GM23338 (cell line): Measurements from ENCODE around the gene SETD4. TPM values are rescaled to one million over a fixed set of nuclear protein-coding genes. Genes with fewer than 3 reads are reported as not detected.

Source experiments
- ATAC-seq: fragments of 200-7000 bp; cut with Tn5 transposase; 3 replicates; pipeline ENCODE4 v1.9.1; 2020
- DNase-seq: peaks from one replicate; pipeline ENCODE4 v3.0.0-alpha.2; 2015; ENCODE audit warnings: low spot score
- H2AFZ ChIP-seq: fragments of 200-600 bp; sonication (generic); 2 replicates; pipeline ENCODE4 v1.8.0; 2016; ENCODE audit warnings: antibody characterized with exemption, mild to moderate bottlenecking, moderate library complexity
- H3F3A ChIP-seq: fragments of 200-600 bp; sonication (generic); replicated peaks from 2 replicates; pipeline ENCODE4 v1.8.0; 2017; ENCODE audit warnings: antibody characterized with exemption, mixed run types, low read depth
- H3K27ac ChIP-seq: fragments of 200-600 bp; sonication (generic); 2 replicates; pipeline ENCODE4 v1.6.1; 2016; ENCODE audit warnings: low read depth
- H3K27me3 ChIP-seq: fragments of 200-600 bp; sonication (generic); 2 replicates; pipeline ENCODE4 v1.8.0; 2016; ENCODE audit warnings: mild to moderate bottlenecking, mixed run types, moderate library complexity; ENCODE audit not compliant: insufficient read depth
- H3K36me3 ChIP-seq: fragments of 200-600 bp; sonication (generic); 2 replicates; pipeline ENCODE4 v1.8.0; 2016; ENCODE audit warnings: mild to moderate bottlenecking; ENCODE audit not compliant: insufficient read depth
- H3K4me1 ChIP-seq: fragments of 200-600 bp; sonication (generic); 2 replicates; pipeline ENCODE4 v1.8.0; 2016; ENCODE audit warnings: mild to moderate bottlenecking, moderate library complexity; ENCODE audit not compliant: insufficient read depth
- H3K4me2 ChIP-seq: fragments of 200-600 bp; sonication (generic); 2 replicates; pipeline ENCODE4 v1.7.1; 2017; ENCODE audit warnings: mixed run types
- H3K4me3 ChIP-seq: fragments of 200-600 bp; sonication (generic); 2 replicates; pipeline ENCODE4 v1.6.1; 2016; ENCODE audit warnings: mixed run types
- H3K79me2 ChIP-seq: fragments of 200-600 bp; sonication (generic); replicated peaks from 2 replicates; pipeline ENCODE4 v1.8.0; 2017; ENCODE audit warnings: mild to moderate bottlenecking; ENCODE audit not compliant: insufficient read depth
- H3K9me2 ChIP-seq: fragments of 200-600 bp; sonication (generic); 2 replicates; pipeline ENCODE4 v1.8.0; 2017; ENCODE audit not compliant: insufficient read depth
- H4K20me1 ChIP-seq: fragments of 200-600 bp; sonication (generic); replicated peaks from 2 replicates; pipeline ENCODE4 v1.8.0; 2017; ENCODE audit warnings: mild to moderate bottlenecking; ENCODE audit not compliant: insufficient read depth
- H3K27ac Mint-ChIP-seq: 2 replicates; pipeline ENCODE4 v1.8.0; 2020; ENCODE audit warnings: inconsistent platforms, mild to moderate bottlenecking, moderate library complexity, mixed read lengths
- H3K27me3 Mint-ChIP-seq: 3 replicates; pipeline ENCODE4 v1.8.0; 2022; ENCODE audit warnings: low read depth, mild to moderate bottlenecking, moderate library complexity, mixed read lengths, inconsistent platforms; ENCODE audit not compliant: insufficient read depth, poor library complexity
- H3K36me3 Mint-ChIP-seq: 3 replicates; pipeline ENCODE4 v1.8.0; 2021; ENCODE audit warnings: low read depth, mild to moderate bottlenecking, inconsistent platforms, moderate library complexity, mixed read lengths
- H3K4me1 Mint-ChIP-seq: 3 replicates; pipeline ENCODE4 v1.8.0; 2020; ENCODE audit warnings: mild to moderate bottlenecking, inconsistent platforms, mixed read lengths
- H3K4me3 Mint-ChIP-seq: 3 replicates; pipeline ENCODE4 v1.8.0; 2021; ENCODE audit warnings: moderate library complexity, mild to moderate bottlenecking, inconsistent platforms, mixed read lengths
- H3K9me3 Mint-ChIP-seq: 3 replicates; pipeline ENCODE4 v1.8.0; 2020; ENCODE audit warnings: moderate library complexity, mild to moderate bottlenecking, inconsistent platforms, mixed read lengths
- STAT1 ChIP-seq: IDR thresholded peaks from one replicate; pipeline ENCODE4 v1.6.1; 2016; ENCODE audit warnings: antibody characterized with exemption; ENCODE audit not compliant: unreplicated experiment
- polyA plus RNA-seq: library from polyadenylated mRNA; unstranded; fragments of >200 nt; fragmentation: Nextera tagmentation; extraction: Ambion mirVana; gene quantifications from 2 replicates; pipeline ENCODE4 v1.2.1, GENCODE V29; 2016
- total RNA-seq: library from RNA; depleted of rRNA; stranded (reverse); fragments of >200 nt; shearing (Covaris generic); gene quantifications from 2 replicates; pipeline ENCODE4 v1.2.3, GENCODE V29; 2014
- TF ChIP-seq, protein P1 (sequence below): fragments of 250-450 bp; sonication (Bioruptor Pico); IDR thresholded peaks from 2 replicates; pipeline ENCODE4 v1.5.0; 2020; ENCODE audit warnings: mild to moderate bottlenecking, moderate library complexity
- TF ChIP-seq, protein P2 (sequence below), 2 experiments: fragments of 200-600 bp in 1 of 2; sonication (generic) in 1 of 2; conservative IDR thresholded peaks; 2 replicates each; pipeline versions ENCODE4 v1.5.1 to v1.6.1; 2016 to 2017; ENCODE audit warnings: antibody characterized with exemption in 2 of 2, low read depth in 2 of 2, mild to moderate bottlenecking in 2 of 2, moderate library complexity in 1 of 2

SETD4 gene
- total and polyA plus RNA-seq, 2 experiments from 2014 or later = 32.5 to 45.1 TPM

DNA sequence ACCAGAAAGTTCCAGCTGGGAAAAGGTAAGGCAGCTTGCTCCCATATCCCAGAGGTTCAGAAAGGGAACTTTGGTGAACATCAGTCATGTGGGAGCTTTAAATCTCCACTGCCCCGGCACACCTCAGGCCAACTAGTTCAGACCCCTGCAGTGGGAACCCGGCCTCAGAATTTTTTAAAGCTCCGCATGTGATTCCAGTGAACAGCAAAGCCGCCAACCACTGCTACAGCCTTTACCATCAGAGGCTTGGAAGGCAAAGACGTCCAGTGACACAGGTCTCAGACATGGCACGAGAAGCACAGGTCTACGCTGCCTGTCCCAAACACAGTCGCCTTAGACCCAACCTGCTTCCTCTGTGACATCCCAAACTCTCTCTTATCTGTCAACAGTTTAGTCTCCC, 31.0 kb downstream of the SETD4 start (continued):
- TF ChIP-seq, protein P1, sequence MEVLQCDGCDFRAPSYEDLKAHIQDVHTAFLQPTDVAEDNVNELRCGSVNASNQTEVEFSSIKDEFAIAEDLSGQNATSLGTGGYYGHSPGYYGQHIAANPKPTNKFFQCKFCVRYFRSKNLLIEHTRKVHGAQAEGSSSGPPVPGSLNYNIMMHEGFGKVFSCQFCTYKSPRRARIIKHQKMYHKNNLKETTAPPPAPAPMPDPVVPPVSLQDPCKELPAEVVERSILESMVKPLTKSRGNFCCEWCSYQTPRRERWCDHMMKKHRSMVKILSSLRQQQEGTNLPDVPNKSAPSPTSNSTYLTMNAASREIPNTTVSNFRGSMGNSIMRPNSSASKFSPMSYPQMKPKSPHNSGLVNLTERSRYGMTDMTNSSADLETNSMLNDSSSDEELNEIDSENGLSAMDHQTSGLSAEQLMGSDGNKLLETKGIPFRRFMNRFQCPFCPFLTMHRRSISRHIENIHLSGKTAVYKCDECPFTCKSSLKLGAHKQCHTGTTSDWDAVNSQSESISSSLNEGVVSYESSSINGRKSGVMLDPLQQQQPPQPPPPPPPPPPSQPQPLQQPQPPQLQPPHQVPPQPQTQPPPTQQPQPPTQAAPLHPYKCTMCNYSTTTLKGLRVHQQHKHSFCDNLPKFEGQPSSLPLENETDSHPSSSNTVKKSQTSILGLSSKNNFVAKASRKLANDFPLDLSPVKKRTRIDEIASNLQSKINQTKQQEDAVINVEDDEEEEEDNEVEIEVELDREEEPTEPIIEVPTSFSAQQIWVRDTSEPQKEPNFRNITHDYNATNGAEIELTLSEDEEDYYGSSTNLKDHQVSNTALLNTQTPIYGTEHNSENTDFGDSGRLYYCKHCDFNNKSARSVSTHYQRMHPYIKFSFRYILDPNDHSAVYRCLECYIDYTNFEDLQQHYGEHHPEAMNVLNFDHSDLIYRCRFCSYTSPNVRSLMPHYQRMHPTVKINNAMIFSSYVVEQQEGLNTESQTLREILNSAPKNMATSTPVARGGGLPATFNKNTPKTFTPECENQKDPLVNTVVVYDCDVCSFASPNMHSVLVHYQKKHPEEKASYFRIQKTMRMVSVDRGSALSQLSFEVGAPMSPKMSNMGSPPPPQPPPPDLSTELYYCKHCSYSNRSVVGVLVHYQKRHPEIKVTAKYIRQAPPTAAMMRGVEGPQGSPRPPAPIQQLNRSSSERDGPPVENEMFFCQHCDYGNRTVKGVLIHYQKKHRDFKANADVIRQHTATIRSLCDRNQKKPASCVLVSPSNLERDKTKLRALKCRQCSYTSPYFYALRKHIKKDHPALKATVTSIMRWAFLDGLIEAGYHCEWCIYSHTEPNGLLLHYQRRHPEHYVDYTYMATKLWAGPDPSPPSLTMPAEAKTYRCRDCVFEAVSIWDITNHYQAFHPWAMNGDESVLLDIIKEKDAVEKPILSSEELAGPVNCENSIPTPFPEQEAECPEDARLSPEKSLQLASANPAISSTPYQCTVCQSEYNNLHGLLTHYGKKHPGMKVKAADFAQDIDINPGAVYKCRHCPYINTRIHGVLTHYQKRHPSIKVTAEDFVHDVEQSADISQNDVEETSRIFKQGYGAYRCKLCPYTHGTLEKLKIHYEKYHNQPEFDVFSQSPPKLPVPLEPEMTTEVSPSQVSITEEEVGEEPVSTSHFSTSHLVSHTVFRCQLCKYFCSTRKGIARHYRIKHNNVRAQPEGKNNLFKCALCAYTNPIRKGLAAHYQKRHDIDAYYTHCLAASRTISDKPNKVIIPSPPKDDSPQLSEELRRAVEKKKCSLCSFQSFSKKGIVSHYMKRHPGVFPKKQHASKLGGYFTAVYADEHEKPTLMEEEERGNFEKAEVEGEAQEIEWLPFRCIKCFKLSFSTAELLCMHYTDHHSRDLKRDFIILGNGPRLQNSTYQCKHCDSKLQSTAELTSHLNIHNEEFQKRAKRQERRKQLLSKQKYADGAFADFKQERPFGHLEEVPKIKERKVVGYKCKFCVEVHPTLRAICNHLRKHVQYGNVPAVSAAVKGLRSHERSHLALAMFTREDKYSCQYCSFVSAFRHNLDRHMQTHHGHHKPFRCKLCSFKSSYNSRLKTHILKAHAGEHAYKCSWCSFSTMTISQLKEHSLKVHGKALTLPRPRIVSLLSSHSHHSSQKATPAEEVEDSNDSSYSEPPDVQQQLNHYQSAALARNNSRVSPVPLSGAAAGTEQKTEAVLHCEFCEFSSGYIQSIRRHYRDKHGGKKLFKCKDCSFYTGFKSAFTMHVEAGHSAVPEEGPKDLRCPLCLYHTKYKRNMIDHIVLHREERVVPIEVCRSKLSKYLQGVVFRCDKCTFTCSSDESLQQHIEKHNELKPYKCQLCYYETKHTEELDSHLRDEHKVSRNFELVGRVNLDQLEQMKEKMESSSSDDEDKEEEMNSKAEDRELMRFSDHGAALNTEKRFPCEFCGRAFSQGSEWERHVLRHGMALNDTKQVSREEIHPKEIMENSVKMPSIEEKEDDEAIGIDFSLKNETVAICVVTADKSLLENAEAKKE (CRISPR knock-in tag) = no peak
- TF ChIP-seq STAT1 = no peak

DNA sequence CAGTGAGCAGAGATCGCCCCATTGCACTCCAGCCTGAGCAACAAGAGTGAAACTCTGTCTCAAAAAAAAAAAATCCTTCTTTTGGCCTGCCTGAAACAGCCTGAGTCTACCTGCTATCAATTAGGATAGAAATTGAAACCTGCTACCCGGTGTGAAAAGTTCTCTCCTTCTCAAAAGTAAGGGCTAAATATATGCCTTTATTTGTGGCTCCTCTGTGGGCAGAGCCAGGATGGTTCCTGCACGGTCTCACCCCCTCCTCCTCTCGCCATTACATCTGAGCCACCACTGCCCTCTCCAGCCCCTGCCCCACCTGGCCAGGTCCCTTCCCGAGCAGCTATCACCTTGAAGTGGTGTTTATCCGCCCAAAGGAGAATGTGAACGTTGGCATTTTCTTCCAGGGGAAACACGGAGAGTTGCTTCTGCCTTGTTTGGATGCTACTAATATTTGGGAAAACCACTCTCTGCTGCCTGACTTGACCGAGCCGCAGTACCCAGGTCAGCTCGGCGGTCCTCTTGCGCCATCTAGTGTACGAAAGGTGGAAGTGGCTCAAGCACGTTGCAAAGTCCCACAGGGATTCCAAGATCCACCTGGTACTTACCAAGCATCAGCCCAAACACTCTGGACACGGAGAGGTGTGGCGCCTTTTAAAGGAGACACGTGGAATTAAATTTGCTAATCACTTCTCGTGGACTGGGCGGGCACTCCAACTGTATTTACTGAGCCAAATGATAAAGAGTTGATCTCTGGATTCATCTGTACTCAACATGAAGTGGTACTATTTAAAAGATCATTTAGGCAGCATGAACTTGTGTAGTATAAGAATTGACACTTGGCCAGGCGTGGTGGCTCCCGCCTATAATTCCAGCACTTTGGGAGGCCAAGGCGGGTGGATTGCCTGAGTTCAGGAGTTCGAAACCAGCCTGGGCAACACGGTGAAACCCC, 31.9 kb downstream of the SETD4 start:
- peak; percentile 95 for ATAC-seq
- TF ChIP-seq, protein P1 (CRISPR knock-in tag) = no peak
- TF ChIP-seq, protein P2, sequence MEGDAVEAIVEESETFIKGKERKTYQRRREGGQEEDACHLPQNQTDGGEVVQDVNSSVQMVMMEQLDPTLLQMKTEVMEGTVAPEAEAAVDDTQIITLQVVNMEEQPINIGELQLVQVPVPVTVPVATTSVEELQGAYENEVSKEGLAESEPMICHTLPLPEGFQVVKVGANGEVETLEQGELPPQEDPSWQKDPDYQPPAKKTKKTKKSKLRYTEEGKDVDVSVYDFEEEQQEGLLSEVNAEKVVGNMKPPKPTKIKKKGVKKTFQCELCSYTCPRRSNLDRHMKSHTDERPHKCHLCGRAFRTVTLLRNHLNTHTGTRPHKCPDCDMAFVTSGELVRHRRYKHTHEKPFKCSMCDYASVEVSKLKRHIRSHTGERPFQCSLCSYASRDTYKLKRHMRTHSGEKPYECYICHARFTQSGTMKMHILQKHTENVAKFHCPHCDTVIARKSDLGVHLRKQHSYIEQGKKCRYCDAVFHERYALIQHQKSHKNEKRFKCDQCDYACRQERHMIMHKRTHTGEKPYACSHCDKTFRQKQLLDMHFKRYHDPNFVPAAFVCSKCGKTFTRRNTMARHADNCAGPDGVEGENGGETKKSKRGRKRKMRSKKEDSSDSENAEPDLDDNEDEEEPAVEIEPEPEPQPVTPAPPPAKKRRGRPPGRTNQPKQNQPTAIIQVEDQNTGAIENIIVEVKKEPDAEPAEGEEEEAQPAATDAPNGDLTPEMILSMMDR (conservative IDR thresholded peaks at IDR 0.05; ENCODE audit: low read depth in 2 of 2) = peak; percentile 97 to 99
- Histone ChIP-seq H3F3A (peaks cover 8% of the 10 kb centered on the region; the same call in 1 of the 2 replicates), H3K36me3 (no peaks in the 10 kb centered on the region), H3K9me2 (no peaks in the 10 kb centered on the region), H2AFZ (peak overlapping the region; percentile 97), H3K4me3 (0 out of 2 replicates have a peak overlapping the region, but pooled peaks have one; percentile 34), H3K27ac (no peak overlapping the region), H4K20me1 (no peaks in the 10 kb centered on the region), H3K79me2 (no peaks in the 10 kb centered on the region), H3K27me3 (no peaks in the 10 kb centered on the region), H3K4me1 (peaks cover 3% of the 10 kb centered on the region; the same call in 1 of the 2 replicates), H3K4me2 (peak overlapping the region; percentile 66)
- H3K36me3 Mint-ChIP-seq = peaks cover 9% of the 10 kb centered on the region
- peaks cover 5% of the 10 kb centered on the region; the same call in 2 of the 3 replicates for H3K9me3 Mint-ChIP-seq
- H3K4me1 Mint-ChIP-seq = peaks cover 7% of the 10 kb centered on the region
- H3K4me3 Mint-ChIP-seq = peak overlapping the region; percentile 28; the same call in 1 of the 3 replicates
- H3K27ac Mint-ChIP-seq = 0 out of 2 replicates have a peak overlapping the region, but pooled peaks have one; percentile 19
- peaks cover 6% of the 10 kb centered on the region for H3K27me3 Mint-ChIP-seq
- DNase-seq = peak; percentile 83
